ENCODE results near the gene PHOSPHO1. TPM values are rescaled to one million over a fixed set of nuclear protein-coding genes. Genes with fewer than 3 reads are reported as not detected.
"Not testable (repeated sequence)": the region's sequence is repeated elsewhere in the genome, so short reads cannot be mapped to it uniquely, and the experiment has no call there.

The PHOSPHO1 gene
- 1 to 10 TPM in 1 of 2 donors, under 1 TPM in 1; 0.55 to 6.3 TPM for total RNA-seq

- peak within 1 kb of the TSS in 1 of 2 donors; percentile 34 for H3K27ac ChIP-seq
- 2% methylated on average over 58 of the region's 58 CpGs for WGBS
- peak within 1 kb of the TSS; percentile 44 to 53 for H3K4me3 ChIP-seq
- intact Hi-C loops (cut with DNase I) = no loop called here
- no peaks in the 10 kb centered on the region for H3K27me3 ChIP-seq (replicated peaks; ENCODE audit: insufficient read depth)
- H3K4me1 ChIP-seq (replicated peaks) = peaks cover 5% of the 10 kb centered on the region
- no peaks in the 10 kb centered on the region for H3K9me3 ChIP-seq
- TF ChIP-seq POLR2A (IDR thresholded peaks at IDR 0.05) (peak; percentile 22), POLR2AphosphoS5 (IDR thresholded peaks at IDR 0.05) (peak; percentile 67), CTCF (IDR thresholded peaks at IDR 0.05) (no peak)
- peak; percentile 84 for DNase-seq (ENCODE audit: low spot score)
- no peaks in the 10 kb centered on the region for H3K36me3 ChIP-seq
These were observed at the start of gene PHOSPHO1 for GRCh38 chr17:49230636-49231562. PHOSPHO1 (minus strand) TSS chr17:49230787; CDS start chr17:49226691, 4,096 bp downstream.

GRCh38 chr17:49280061-49280460, 49.5 kb upstream of the PHOSPHO1 start:
- Histone ChIP-seq H3K4me3 (no peak overlapping the region), H3K27ac (no peak overlapping the region), H3K9me3 (no peaks in the 10 kb centered on the region), H3K4me1 (replicated peaks) (no peaks in the 10 kb centered on the region), H3K36me3 (no peaks in the 10 kb centered on the region), H3K27me3 (replicated peaks; ENCODE audit: insufficient read depth) (no peaks in the 10 kb centered on the region)
- 90% methylated on average over 5 of the region's 5 CpGs for WGBS
- intact Hi-C loops (cut with DNase I) = no loop called here
- DNase-seq (ENCODE audit: low spot score) = no peak
- no peak for TF ChIP-seq POLR2AphosphoS5 (IDR thresholded peaks at IDR 0.05)
- TF ChIP-seq CTCF (IDR thresholded peaks at IDR 0.05) = no peak
- no peak for TF ChIP-seq POLR2A (IDR thresholded peaks at IDR 0.05)

- H3K27ac ChIP-seq; H3K36me3 ChIP-seq; DNase-seq (ENCODE audit: low spot score); H3K9me3 ChIP-seq; H3K4me3 ChIP-seq; H3K4me1 ChIP-seq (replicated peaks); H3K27me3 ChIP-seq (replicated peaks; ENCODE audit: insufficient read depth); intact Hi-C loops (cut with DNase I): not testable (repeated sequence)
- 89% methylated on average over 11 of the region's 11 CpGs for WGBS
These were observed 48.9 kb upstream of the PHOSPHO1 start for GRCh38 chr17:49279263-49280015.

DNA sequence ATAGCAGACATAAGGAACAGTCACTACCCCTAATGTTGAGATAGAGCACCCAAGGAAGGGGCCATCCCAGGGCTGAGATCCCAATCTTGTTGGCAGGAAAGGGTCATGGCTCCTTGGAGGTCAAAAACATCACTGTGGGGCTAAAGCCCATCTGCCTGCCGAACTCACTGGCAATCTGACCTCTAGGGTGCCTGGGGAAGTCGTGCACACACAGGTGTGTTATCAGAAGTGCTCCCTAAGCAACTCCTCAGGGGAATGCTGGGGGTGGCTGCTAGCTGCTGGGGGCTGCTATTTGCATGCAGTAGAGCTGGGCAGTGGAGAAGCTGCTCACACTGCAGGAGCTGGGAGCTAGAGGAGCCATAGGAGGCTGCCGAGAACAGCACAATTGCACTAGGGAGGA, 47.5 kb upstream of the PHOSPHO1 start:
- 53% methylated on average over 3 of the region's 3 CpGs for WGBS
- intact Hi-C loops (cut with DNase I) = no loop called here
- Histone ChIP-seq H3K4me3 (no peak overlapping the region), H3K36me3 (no peaks in the 10 kb centered on the region), H3K4me1 (replicated peaks) (no peaks in the 10 kb centered on the region), H3K27me3 (replicated peaks; ENCODE audit: insufficient read depth) (no peaks in the 10 kb centered on the region), H3K9me3 (no peaks in the 10 kb centered on the region), H3K27ac (no peak overlapping the region)
- no peak for DNase-seq (ENCODE audit: low spot score)
- TF ChIP-seq CTCF (IDR thresholded peaks at IDR 0.05) = no peak
- no peak for TF ChIP-seq POLR2A (IDR thresholded peaks at IDR 0.05)
- no peak for TF ChIP-seq POLR2AphosphoS5 (IDR thresholded peaks at IDR 0.05)

DNA sequence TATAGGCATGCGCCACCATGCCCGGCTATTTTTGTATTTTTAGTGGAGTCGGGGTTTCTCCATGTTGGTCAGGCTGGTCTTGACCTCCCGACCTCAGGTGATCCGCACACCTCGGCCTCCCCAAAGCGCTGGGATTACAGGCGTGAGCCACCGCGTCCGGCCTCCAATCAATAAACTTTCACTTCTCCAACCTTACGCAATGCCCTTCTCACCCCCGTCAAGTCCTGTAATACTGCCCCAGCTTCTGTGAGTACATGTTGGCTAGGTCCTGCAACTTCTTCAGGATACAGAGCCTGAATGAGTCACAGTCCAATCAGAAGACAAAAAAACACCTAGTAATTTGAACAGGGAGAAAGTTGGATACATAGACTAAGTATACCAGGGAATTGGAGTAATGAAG, 47.1 kb upstream of the PHOSPHO1 start:
- no peak for DNase-seq (ENCODE audit: low spot score)
- intact Hi-C loops (cut with DNase I) = no loop called here
- H3K4me3 ChIP-seq = no peak overlapping the region
- no peaks in the 10 kb centered on the region for H3K9me3 ChIP-seq
- no peak for TF ChIP-seq POLR2A (IDR thresholded peaks at IDR 0.05)
- no peak overlapping the region for H3K27ac ChIP-seq
- no peaks in the 10 kb centered on the region for H3K4me1 ChIP-seq (replicated peaks)
- 94% methylated on average over 13 of the region's 13 CpGs for WGBS
- H3K36me3 ChIP-seq = no peaks in the 10 kb centered on the region
- H3K27me3 ChIP-seq (replicated peaks; ENCODE audit: insufficient read depth) = no peaks in the 10 kb centered on the region

DNA sequence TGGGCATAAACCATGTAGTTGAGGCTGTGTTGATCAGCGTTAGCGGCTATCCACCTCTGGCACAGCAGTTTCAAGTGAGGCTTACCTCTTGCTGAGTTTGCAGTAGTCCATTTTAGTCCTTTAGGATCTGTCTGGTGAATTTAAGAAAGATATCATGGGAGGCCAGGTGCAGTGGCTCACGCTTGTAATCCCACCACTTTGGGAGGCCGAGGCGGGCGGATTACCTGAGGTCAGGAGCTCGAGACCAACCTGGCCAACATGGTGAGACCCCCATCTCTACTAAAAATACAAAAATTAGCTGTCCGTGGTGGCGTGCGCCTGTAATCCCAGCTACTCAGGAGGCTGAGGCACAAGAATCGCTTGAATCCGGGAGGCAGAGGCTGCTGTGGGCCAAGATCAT, 45.4 kb upstream of the PHOSPHO1 start:
- 94% methylated on average over 12 of the region's 12 CpGs for WGBS
- H3K4me1 ChIP-seq (replicated peaks); H3K4me3 ChIP-seq; H3K36me3 ChIP-seq; H3K27ac ChIP-seq; H3K9me3 ChIP-seq; H3K27me3 ChIP-seq (replicated peaks; ENCODE audit: insufficient read depth); DNase-seq (ENCODE audit: low spot score); intact Hi-C loops (cut with DNase I): not testable (repeated sequence)

Measured in prostate gland (tissue), 2 donors.